WTC11 (cell line): Measurements from ENCODE around the gene LRRC7. TPM values are rescaled to one million over a fixed set of nuclear protein-coding genes. Genes with fewer than 3 reads are reported as not detected.

Experiments used
- ATAC-seq: fragments of 200-7000 bp; cut with Tn5 transposase; 2 replicates; pipeline ENCODE4 v1.10.0; 2021; ENCODE audit warnings: mild to moderate bottlenecking, moderate library complexity
- CTCF ChIA-PET: fragments of 300-600 bp; sonication (Branson Sonifier 250); formaldehyde crosslinking; loops from one replicate; lab custom pipeline; 2021; ENCODE audit warnings: antibody characterized with exemption; lab: Charles Lee
- POLR2A ChIA-PET: fragments of 350-600 bp; sonication (Branson Sonifier 250); formaldehyde crosslinking; loops from one replicate; lab custom pipeline; 2021; ENCODE audit warnings: antibody characterized with exemption; lab: Charles Lee
- DNase-seq: peaks from one replicate; pipeline ENCODE4 v3.0.0; 2021; ENCODE audit warnings: low spot score
- H3K27ac Mint-ChIP-seq: 2 replicates; pipeline ENCODE4 v1.8.0; 2021; ENCODE audit warnings: mixed read lengths
- H3K27me3 Mint-ChIP-seq: 2 replicates; pipeline ENCODE4 v1.8.0; 2021; ENCODE audit warnings: low read depth, mild to moderate bottlenecking, moderate library complexity, mixed read lengths
- H3K36me3 Mint-ChIP-seq: 2 replicates; pipeline ENCODE4 v1.8.0; 2021; ENCODE audit warnings: mixed read lengths
- H3K4me1 Mint-ChIP-seq: 2 replicates; pipeline ENCODE4 v1.8.0; 2022; ENCODE audit warnings: mixed read lengths
- H3K4me3 Mint-ChIP-seq: 2 replicates; pipeline ENCODE4 v1.8.0; 2021; ENCODE audit warnings: mild to moderate bottlenecking, moderate library complexity, mixed read lengths
- H3K9me3 Mint-ChIP-seq: 2 replicates; pipeline ENCODE4 v1.8.0; 2021; ENCODE audit warnings: mixed read lengths
- ARID4B ChIP-seq: sonication (generic); formaldehyde crosslinking; IDR thresholded peaks from 2 replicates; pipeline ENCODE4 v1.8.0; 2023; ENCODE audit warnings: missing genetic modification reagents, mild to moderate bottlenecking, borderline replicate concordance
- CBFB ChIP-seq: sonication (generic); formaldehyde crosslinking; IDR thresholded peaks from 2 replicates; pipeline ENCODE4 v1.8.1; 2022; ENCODE audit warnings: mild to moderate bottlenecking, low read depth, missing genetic modification reagents
- CTCF ChIP-seq: fragments of 200-600 bp; IDR thresholded peaks from 2 replicates; pipeline ENCODE4 v1.8.0; 2022; ENCODE audit warnings: antibody characterized with exemption
- E2F5 ChIP-seq: sonication (generic); formaldehyde crosslinking; IDR thresholded peaks from 2 replicates; pipeline ENCODE4 v1.8.1; 2022; ENCODE audit warnings: mild to moderate bottlenecking, moderate library complexity, missing genetic modification reagents
- GABPB1 ChIP-seq: sonication (generic); formaldehyde crosslinking; IDR thresholded peaks from 2 replicates; pipeline ENCODE4 v1.8.1; 2023; ENCODE audit warnings: mild to moderate bottlenecking, missing genetic modification reagents
- MYBL2 ChIP-seq: sonication (generic); formaldehyde crosslinking; IDR thresholded peaks from 2 replicates; pipeline ENCODE4 v1.8.1; 2023; ENCODE audit warnings: mild to moderate bottlenecking, moderate library complexity, missing genetic modification reagents
- RELA ChIP-seq: sonication (generic); formaldehyde crosslinking; IDR thresholded peaks from 2 replicates; pipeline ENCODE4 v1.8.1; 2022; ENCODE audit warnings: missing genetic modification reagents, mild to moderate bottlenecking, borderline replicate concordance
- SMAD4 ChIP-seq: sonication (generic); formaldehyde crosslinking; IDR thresholded peaks from 2 replicates; pipeline ENCODE4 v1.8.0; 2022; ENCODE audit warnings: mild to moderate bottlenecking, missing genetic modification reagents
- SP1 ChIP-seq: sonication (generic); formaldehyde crosslinking; conservative IDR thresholded peaks from 2 replicates; pipeline ENCODE4 v1.8.1; 2022; ENCODE audit warnings: missing genetic modification reagents
- ZNF121 ChIP-seq: sonication (generic); formaldehyde crosslinking; IDR thresholded peaks from 2 replicates; pipeline ENCODE4 v1.8.0; 2023; ENCODE audit warnings: missing genetic modification reagents
- ZNF232 ChIP-seq: sonication (generic); formaldehyde crosslinking; IDR thresholded peaks from 2 replicates; pipeline ENCODE4 v1.8.0; 2022; ENCODE audit warnings: mild to moderate bottlenecking, missing genetic modification reagents
- ZNF425 ChIP-seq: fragments of 250-450 bp; sonication (Bioruptor Pico); conservative IDR thresholded peaks from 2 replicates; pipeline ENCODE4 v1.9.0; 2021; ENCODE audit warnings: mild to moderate bottlenecking
- ZNF671 ChIP-seq: fragments of 250-450 bp; sonication (Bioruptor Pico); IDR thresholded peaks from 2 replicates; pipeline ENCODE4 v1.8.0; 2021; ENCODE audit warnings: mild to moderate bottlenecking
- total RNA-seq: library from RNA; stranded (reverse); gene quantifications from 3 replicates; pipeline ENCODE4 v1.2.3, GENCODE V29; 2021

Gene LRRC7
- total RNA-seq, 1 experiment from 2014 or later: not detected

GRCh38 chr1:70051926-70052325 lies 484.2 kb downstream of the LRRC7 start (continued):
- TF ChIP-seq E2F5 (CRISPR knock-in tag) (no peak), ZNF425 (no peak)

GRCh38 chr1:70057500-70057899 lies 489.8 kb downstream of the LRRC7 start:
- no peaks in the 10 kb centered on the region for H3K27me3 Mint-ChIP-seq
- no peak overlapping the region for H3K27ac Mint-ChIP-seq
- TF ChIP-seq RELA: no peak
- TF ChIP-seq SP1 (CRISPR knock-in tag): no peak
- TF ChIP-seq CTCF: no peak
- no peak for TF ChIP-seq GABPB1
- TF ChIP-seq ZNF121: no peak
- no peak for TF ChIP-seq ARID4B (CRISPR knock-in tag)
- TF ChIP-seq MYBL2 (CRISPR knock-in tag): no peak
- no peak for TF ChIP-seq CBFB (CRISPR knock-in tag)
- TF ChIP-seq ZNF232 (CRISPR knock-in tag): no peak
- no peak for TF ChIP-seq ZNF671
- ChIA-PET POLR2A (no interaction called here), CTCF (no interaction called here)
- H3K4me3 Mint-ChIP-seq: no peak overlapping the region
- H3K4me1 Mint-ChIP-seq: no peaks in the 10 kb centered on the region
- DNase-seq: no peak
- no peaks in the 10 kb centered on the region for H3K36me3 Mint-ChIP-seq
- no peak for ATAC-seq
- no peaks in the 10 kb centered on the region for H3K9me3 Mint-ChIP-seq

GRCh38 chr1:70061231-70061630 lies 493.5 kb downstream of the LRRC7 start:
- DNase-seq (no peak), ATAC-seq (no peak)
- POLR2A ChIA-PET: no interaction called here
- H3K27me3 Mint-ChIP-seq: no peaks in the 10 kb centered on the region
- no peak overlapping the region for H3K4me3 Mint-ChIP-seq
- CTCF ChIA-PET: no interaction called here
- no peaks in the 10 kb centered on the region for H3K4me1 Mint-ChIP-seq
- no peaks in the 10 kb centered on the region for H3K9me3 Mint-ChIP-seq
- TF ChIP-seq CBFB (CRISPR knock-in tag): no peak
- H3K36me3 Mint-ChIP-seq: no peaks in the 10 kb centered on the region
- no peak overlapping the region for H3K27ac Mint-ChIP-seq

GRCh38 chr1:70063861-70064260 lies 496.1 kb downstream of the LRRC7 start:
- POLR2A ChIA-PET: interaction anchor here (0.5 kb wide), 1 partner anchor 10 kb away, joined by 5 read pairs; no protein-coding TSS in a partner anchor
- Mint-ChIP-seq H3K27me3 (no peaks in the 10 kb centered on the region), H3K4me3 (no peak overlapping the region), H3K36me3 (no peaks in the 10 kb centered on the region), H3K4me1 (no peaks in the 10 kb centered on the region), H3K9me3 (no peaks in the 10 kb centered on the region), H3K27ac (no peak overlapping the region)
- DNase-seq: no peak
- CTCF ChIA-PET: no interaction called here
- TF ChIP-seq SMAD4 (CRISPR knock-in tag) (no peak), ZNF121 (no peak)
- no peak for ATAC-seq
